Type B pancreatic cell (in vitro differentiated cells): ENCODE data around the gene OXNAD1. TPM values are rescaled to one million over a fixed set of nuclear protein-coding genes. Genes with fewer than 3 reads are reported as not detected.

Experiments
- DNase-seq: peaks from one replicate; pipeline ENCODE4 v3.0.0; 2021; ENCODE audit warnings: mixed read lengths; ENCODE audit not compliant: unreplicated experiment; ENCODE audit errors: extremely low spot score
- H3K27ac Mint-ChIP-seq: 2 replicates; pipeline ENCODE4 v1.8.0; 2021; ENCODE audit warnings: mild to moderate bottlenecking, mixed read lengths
- H3K27me3 Mint-ChIP-seq: 2 replicates; pipeline ENCODE4 v1.8.0; 2021; ENCODE audit warnings: mixed read lengths
- H3K36me3 Mint-ChIP-seq: 2 replicates; pipeline ENCODE4 v1.8.0; 2021; ENCODE audit warnings: mixed read lengths
- H3K4me1 Mint-ChIP-seq: one replicate; pipeline ENCODE4 v1.8.0; 2021; ENCODE audit warnings: mixed read lengths; ENCODE audit not compliant: unreplicated experiment
- H3K4me3 Mint-ChIP-seq: 2 replicates; pipeline ENCODE4 v1.8.0; 2021; ENCODE audit warnings: mild to moderate bottlenecking, mixed read lengths
- H3K9me3 Mint-ChIP-seq: 2 replicates; pipeline ENCODE4 v1.8.0; 2021; ENCODE audit warnings: mixed read lengths
- total RNA-seq: library from RNA; stranded (reverse); gene quantifications from 2 replicates; pipeline ENCODE4 v1.2.1, GENCODE V29; 2021; ENCODE audit warnings: low replicate concordance
- TF ChIP-seq, protein P1 (sequence below): fragments of 200-600 bp; sonication (generic); conservative IDR thresholded peaks from 2 replicates; pipeline ENCODE4 v1.5.0; 2021; ENCODE audit warnings: antibody characterized with exemption, mild to moderate bottlenecking

OXNAD1 gene
- total RNA-seq, 1 donor from 2014 or later = 16.0 TPM

DNA sequence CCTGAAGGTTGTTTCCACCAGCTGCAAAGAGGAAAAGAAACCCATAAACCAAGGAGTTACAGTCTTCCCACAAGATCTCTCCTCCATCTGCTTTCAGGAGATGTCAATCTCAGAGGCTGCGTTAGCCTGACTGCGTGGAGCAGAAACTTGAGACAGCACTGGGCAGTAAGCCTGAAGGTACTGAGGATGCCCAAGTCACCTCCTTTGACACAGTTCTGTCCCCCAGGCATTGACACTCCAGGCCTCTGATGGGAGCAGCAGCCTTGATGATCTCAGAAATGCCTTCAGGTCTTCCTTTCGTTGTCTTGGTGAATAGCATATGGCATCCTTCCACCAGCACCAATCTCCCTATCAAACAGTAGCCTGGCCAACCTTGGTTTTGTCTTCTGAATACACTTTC lies 89.3 kb downstream of the OXNAD1 start:
- Mint-ChIP-seq H3K27ac (no peak overlapping the region), H3K9me3 (peaks cover 6% of the 10 kb centered on the region), H3K4me3 (no peak overlapping the region), H3K4me1 (peaks cover 30% of the 10 kb centered on the region), H3K36me3 (peaks cover 15% of the 10 kb centered on the region), H3K27me3 (no peaks in the 10 kb centered on the region)
- DNase-seq = no peak
- TF ChIP-seq, protein P1, sequence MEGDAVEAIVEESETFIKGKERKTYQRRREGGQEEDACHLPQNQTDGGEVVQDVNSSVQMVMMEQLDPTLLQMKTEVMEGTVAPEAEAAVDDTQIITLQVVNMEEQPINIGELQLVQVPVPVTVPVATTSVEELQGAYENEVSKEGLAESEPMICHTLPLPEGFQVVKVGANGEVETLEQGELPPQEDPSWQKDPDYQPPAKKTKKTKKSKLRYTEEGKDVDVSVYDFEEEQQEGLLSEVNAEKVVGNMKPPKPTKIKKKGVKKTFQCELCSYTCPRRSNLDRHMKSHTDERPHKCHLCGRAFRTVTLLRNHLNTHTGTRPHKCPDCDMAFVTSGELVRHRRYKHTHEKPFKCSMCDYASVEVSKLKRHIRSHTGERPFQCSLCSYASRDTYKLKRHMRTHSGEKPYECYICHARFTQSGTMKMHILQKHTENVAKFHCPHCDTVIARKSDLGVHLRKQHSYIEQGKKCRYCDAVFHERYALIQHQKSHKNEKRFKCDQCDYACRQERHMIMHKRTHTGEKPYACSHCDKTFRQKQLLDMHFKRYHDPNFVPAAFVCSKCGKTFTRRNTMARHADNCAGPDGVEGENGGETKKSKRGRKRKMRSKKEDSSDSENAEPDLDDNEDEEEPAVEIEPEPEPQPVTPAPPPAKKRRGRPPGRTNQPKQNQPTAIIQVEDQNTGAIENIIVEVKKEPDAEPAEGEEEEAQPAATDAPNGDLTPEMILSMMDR = no peak

Other genes starting within 250 kb of the OXNAD1 start
- gene GALNT15, start 90.5 kb upstream of the OXNAD1 start, total RNA-seq = 0.17 TPM in 1 of 2 replicates, not detected in the other
- gene DPH3, start 269 bp upstream of the OXNAD1 start, total RNA-seq = 30.0 and 30.2 TPM in 2 replicates
- 9.8 and 18.3 TPM in 2 replicates for gene RFTN1, start 248.5 kb downstream of the OXNAD1 start, total RNA-seq